Neural cell (in vitro differentiated cells): ENCODE data around the gene NR4A3. TPM values are rescaled to one million over a fixed set of nuclear protein-coding genes. Genes with fewer than 3 reads are reported as not detected.

Experiments
- H2AFZ ChIP-seq: fragments of 200-600, 300-800 bp; sonication (generic), shearing (Covaris generic); 2 replicates; pipeline ENCODE4 v1.6.0; 2014; ENCODE audit warnings: low read depth, mild to moderate bottlenecking, antibody characterized with exemption, low read length, moderate library complexity
- H3F3A ChIP-seq: fragments of 200-600 bp; shearing (Covaris generic); 2 replicates; pipeline ENCODE4 v1.6.1; 2016; ENCODE audit warnings: mild to moderate bottlenecking, moderate library complexity, mixed read lengths, antibody characterized with exemption, low read length; ENCODE audit not compliant: insufficient read depth, poor library complexity, severe bottlenecking
- H3K27ac ChIP-seq: fragments of 200-600, 300-800 bp; sonication (generic), shearing (Covaris generic); 2 replicates; pipeline ENCODE4 v1.5.1; 2014; ENCODE audit warnings: mild to moderate bottlenecking, low read length, moderate library complexity
- H3K27me3 ChIP-seq: fragments of 300-800, 200-600 bp; sonication (generic), shearing (Covaris generic); 2 replicates; pipeline ENCODE4 v1.6.0; 2014; ENCODE audit warnings: mild to moderate bottlenecking, low read depth, low read length, moderate library complexity; ENCODE audit not compliant: insufficient read depth
- H3K36me3 ChIP-seq: fragments of 300-800, 200-600 bp; sonication (generic), shearing (Covaris generic); 2 replicates; pipeline ENCODE4 v1.5.1; 2014; ENCODE audit warnings: mild to moderate bottlenecking, antibody characterized with exemption, low read length, moderate library complexity; ENCODE audit not compliant: insufficient read depth
- H3K4me2 ChIP-seq: fragments of 300-800, 200-600 bp; sonication (generic), shearing (Covaris generic); 2 replicates; pipeline ENCODE4 v1.6.0; 2014; ENCODE audit warnings: mild to moderate bottlenecking, low read length
- H3K4me3 ChIP-seq: fragments of 300-800, 200-600 bp; sonication (generic), shearing (Covaris generic); 2 replicates; pipeline ENCODE4 v1.5.1; 2014; ENCODE audit warnings: mild to moderate bottlenecking, low read length, moderate library complexity
- H3K79me2 ChIP-seq: fragments of 200-600 bp; shearing (Covaris generic); replicated peaks from 2 replicates; pipeline ENCODE4 v1.6.0; 2014; ENCODE audit warnings: mild to moderate bottlenecking, low read length, moderate library complexity; ENCODE audit not compliant: insufficient read depth
- H3K9ac ChIP-seq: fragments of 300-800, 200-600 bp; sonication (generic), shearing (Covaris generic); 2 replicates; pipeline ENCODE4 v1.6.1; 2016; ENCODE audit warnings: mild to moderate bottlenecking, low read length, mixed read lengths
- H3K9me2 ChIP-seq: fragments of 200-600 bp; shearing (Covaris generic); 2 replicates; pipeline ENCODE4 v1.6.1; 2016; ENCODE audit warnings: mild to moderate bottlenecking, low read length, mixed read lengths; ENCODE audit not compliant: insufficient read depth
- H3K9me3 ChIP-seq: fragments of 200-600, 300-800 bp; sonication (generic), shearing (Covaris generic); 2 replicates; pipeline ENCODE4 v1.6.1; 2016; ENCODE audit warnings: mild to moderate bottlenecking, mixed run types, low read length, moderate library complexity, mixed read lengths
- H4K20me1 ChIP-seq: fragments of 200-600 bp; shearing (Covaris generic); 2 replicates; pipeline ENCODE4 v1.6.1; 2016; ENCODE audit warnings: mild to moderate bottlenecking, mixed run types; ENCODE audit not compliant: insufficient read depth
- CTCF ChIP-seq: fragments of 450-650 bp; IDR thresholded peaks from 2 replicates; pipeline ENCODE4 v1.5.1; 2014; ENCODE audit warnings: antibody characterized with exemption, mild to moderate bottlenecking, moderate library complexity; ENCODE audit not compliant: poor library complexity, severe bottlenecking
- EP300 ChIP-seq: fragments of 450-650 bp; conservative IDR thresholded peaks from 2 replicates; pipeline ENCODE4 v1.6.1; 2014; ENCODE audit warnings: antibody characterized with exemption, mild to moderate bottlenecking, moderate library complexity; ENCODE audit not compliant: poor library complexity, severe bottlenecking
- EZH2 ChIP-seq: fragments of 200-600, 300-800 bp; shearing (Covaris generic), sonication (generic); IDR thresholded peaks from 2 replicates; pipeline ENCODE4 v1.6.1; 2014; ENCODE audit warnings: antibody characterized with exemption, low read length, borderline replicate concordance, mild to moderate bottlenecking; ENCODE audit not compliant: insufficient read depth, poor library complexity, severe bottlenecking
- MXI1 ChIP-seq: fragments of 450-650 bp; conservative IDR thresholded peaks from 2 replicates; pipeline ENCODE4 v1.6.1; 2014; ENCODE audit warnings: antibody characterized with exemption, mild to moderate bottlenecking; ENCODE audit not compliant: poor library complexity, severe bottlenecking
- POLR2AphosphoS5 ChIP-seq: IDR thresholded peaks from 2 replicates; pipeline ENCODE4 v1.6.1; 2012
- RAD21 ChIP-seq: fragments of 450-650 bp; conservative IDR thresholded peaks from 2 replicates; pipeline ENCODE4 v1.6.1; 2014; ENCODE audit warnings: antibody characterized with exemption, mild to moderate bottlenecking, moderate library complexity
- REST ChIP-seq: IDR thresholded peaks from 2 replicates; pipeline ENCODE4 v1.6.1; 2012; ENCODE audit warnings: borderline replicate concordance
- SMC3 ChIP-seq: fragments of 450-650 bp; conservative IDR thresholded peaks from 2 replicates; pipeline ENCODE4 v1.6.1; 2014; ENCODE audit warnings: antibody characterized with exemption, mild to moderate bottlenecking, moderate library complexity; ENCODE audit not compliant: poor library complexity
- TAF1 ChIP-seq: IDR thresholded peaks from 2 replicates; pipeline ENCODE4 v1.6.1; 2012; ENCODE audit warnings: low read depth
- polyA plus RNA-seq: library from polyadenylated mRNA; depleted of rRNA; stranded (reverse); fragments of >200 nt; gene quantifications from 2 replicates; pipeline ENCODE4 v1.2.3, GENCODE V29; 2014

The NR4A3 gene
- polyA plus RNA-seq, 1 donor from 2014 or later = 2.7 TPM

GRCh38 chr9:99866398-99866797, 44.7 kb downstream of the NR4A3 start:
- TF ChIP-seq RAD21 = no peak
- no peak for TF ChIP-seq EZH2
- no peak for TF ChIP-seq REST
- no peak for TF ChIP-seq TAF1
- no peak for TF ChIP-seq MXI1
- TF ChIP-seq SMC3 = no peak
- TF ChIP-seq EP300 = no peak
- no peak for TF ChIP-seq CTCF
- no peak for TF ChIP-seq POLR2AphosphoS5
- Histone ChIP-seq H2AFZ (no peak overlapping the region), H3K4me2 (no peak overlapping the region), H3K27ac (no peak overlapping the region), H3K9me3 (no peaks in the 10 kb centered on the region), H4K20me1 (no peaks in the 10 kb centered on the region), H3K9ac (no peak overlapping the region), H3K27me3 (no peaks in the 10 kb centered on the region), H3K36me3 (no peaks in the 10 kb centered on the region), H3K4me3 (no peak overlapping the region), H3F3A (no peaks in the 10 kb centered on the region), H3K79me2 (no peaks in the 10 kb centered on the region), H3K9me2 (no peaks in the 10 kb centered on the region)

GRCh38 chr9:99867536-99867935, 45.9 kb downstream of the NR4A3 start:
- Histone ChIP-seq H4K20me1 (no peaks in the 10 kb centered on the region), H2AFZ (no peak overlapping the region), H3K4me3 (no peak overlapping the region), H3K27ac (no peak overlapping the region), H3K4me2 (no peak overlapping the region), H3K36me3 (no peaks in the 10 kb centered on the region), H3K79me2 (no peaks in the 10 kb centered on the region), H3K9me2 (no peaks in the 10 kb centered on the region), H3K27me3 (no peaks in the 10 kb centered on the region), H3K9ac (no peak overlapping the region), H3F3A (no peaks in the 10 kb centered on the region), H3K9me3 (no peaks in the 10 kb centered on the region)
- TF ChIP-seq MXI1 = no peak
- TF ChIP-seq REST = no peak
- TF ChIP-seq EZH2 = no peak
- TF ChIP-seq TAF1 = no peak
- TF ChIP-seq RAD21 = no peak
- TF ChIP-seq SMC3 = no peak
- TF ChIP-seq EP300 = no peak
- TF ChIP-seq CTCF = no peak
- no peak for TF ChIP-seq POLR2AphosphoS5
